HG03196 (cell line): ENCODE measurements around the gene DPP8.
"Not testable (repeated sequence)": the region's sequence is repeated elsewhere in the genome, so short reads cannot be mapped to it uniquely, and the experiment has no call there.

ENCODE experiments used
- ATAC-seq: cut with Tn5 transposase; IDR thresholded peaks from one replicate; pipeline ENCODE4 v1.9.1; 2021; ENCODE audit not compliant: unreplicated experiment

DPP8 gene

GRCh38 chr15:65406424-65407000 is 111.0 kb downstream of the DPP8 start:
- no peak for ATAC-seq

- no peak for ATAC-seq
Observed at GRCh38 chr15:65405791-65406423, 111.6 kb downstream of the DPP8 start.

GRCh38 chr15:65404186-65404872 is 113.2 kb downstream of the DPP8 start:
- ATAC-seq: no peak

GRCh38 chr15:65402961-65403360 is 114.5 kb downstream of the DPP8 start:
- ATAC-seq: no peak

GRCh38 chr15:65401611-65402240 is 115.8 kb downstream of the DPP8 start:
- ATAC-seq: no peak

GRCh38 chr15:65400760-65401610 is 116.5 kb downstream of the DPP8 start:
- ATAC-seq: no peak

- ATAC-seq: no peak
Observed at GRCh38 chr15:65399997-65400396, 117.5 kb downstream of the DPP8 start.

DNA sequence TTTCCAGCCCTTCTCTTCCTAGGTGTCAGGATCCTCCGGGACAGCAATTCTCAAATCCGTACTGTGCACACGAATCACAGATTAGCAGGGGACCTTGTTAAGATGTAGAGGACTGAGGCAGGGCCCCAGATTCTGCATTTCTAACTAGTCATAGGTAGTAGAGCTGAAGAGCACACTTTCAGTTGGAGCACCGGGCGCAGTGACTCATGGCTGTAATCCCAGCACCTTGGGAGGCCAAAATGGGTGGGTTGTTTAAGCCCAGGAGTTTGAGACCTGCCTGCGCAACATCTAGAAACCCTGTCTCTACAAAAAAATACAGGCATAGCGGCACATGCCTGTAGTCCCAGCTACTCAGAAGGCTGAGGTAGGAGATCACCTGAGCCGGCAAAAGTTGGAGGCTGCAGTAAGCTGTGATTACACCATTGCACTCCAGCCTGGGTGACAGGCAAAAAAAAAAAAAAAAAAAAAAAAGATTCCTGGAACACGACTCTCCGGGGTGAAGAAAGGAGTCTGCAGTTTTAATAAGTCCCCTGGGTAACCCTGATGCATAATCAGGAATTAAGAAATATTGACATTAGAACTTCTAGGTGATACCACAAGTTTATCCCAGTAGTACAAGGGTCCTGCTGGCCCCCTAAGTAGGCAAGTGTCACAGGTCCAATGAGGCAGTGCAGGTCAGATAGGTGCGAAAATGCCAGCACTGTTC is 118.3 kb downstream of the DPP8 start:
- ATAC-seq: no peak

GRCh38 chr15:65398486-65398885 is 119.0 kb downstream of the DPP8 start:
- ATAC-seq: not testable (repeated sequence)

GRCh38 chr15:65396965-65397317 is 120.5 kb downstream of the DPP8 start:
- ATAC-seq: no peak

GRCh38 chr15:65396283-65396964 is 121.1 kb downstream of the DPP8 start:
- no peak for ATAC-seq

DNA sequence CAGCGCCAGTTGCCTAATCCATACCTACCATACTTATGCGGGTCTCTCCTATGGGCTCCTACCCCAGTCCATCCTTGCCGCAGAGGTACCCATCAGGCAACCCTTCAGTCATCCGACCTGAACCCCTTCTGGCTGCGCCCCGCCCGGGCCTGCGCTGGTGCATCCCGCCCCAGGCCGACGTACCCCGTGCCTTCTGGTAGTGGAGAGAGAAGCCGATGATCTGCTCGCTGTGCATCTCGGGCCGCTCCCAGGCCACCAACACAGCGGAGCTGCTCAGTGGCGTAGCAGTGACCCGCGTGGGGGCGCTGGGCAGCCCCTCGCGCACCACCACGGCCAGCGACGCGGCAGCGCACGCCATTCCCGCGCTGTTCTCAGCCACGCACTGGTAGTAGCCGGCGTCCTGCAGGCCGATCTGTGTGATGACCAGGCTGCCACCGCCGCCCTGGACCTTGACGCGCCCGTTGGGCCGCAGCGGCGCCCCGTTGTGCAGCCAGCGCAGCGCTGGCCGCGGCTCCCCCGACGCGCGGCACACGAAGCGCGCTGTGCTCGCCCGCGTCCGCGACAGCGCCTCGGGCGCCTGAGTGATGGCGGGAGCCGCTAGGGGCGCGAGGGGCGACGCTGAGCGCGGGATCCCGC is 121.8 kb downstream of the DPP8 start:
- no peak for ATAC-seq

- no peak for ATAC-seq
Observed at GRCh38 chr15:65394936-65395335, 122.6 kb downstream of the DPP8 start.

DNA sequence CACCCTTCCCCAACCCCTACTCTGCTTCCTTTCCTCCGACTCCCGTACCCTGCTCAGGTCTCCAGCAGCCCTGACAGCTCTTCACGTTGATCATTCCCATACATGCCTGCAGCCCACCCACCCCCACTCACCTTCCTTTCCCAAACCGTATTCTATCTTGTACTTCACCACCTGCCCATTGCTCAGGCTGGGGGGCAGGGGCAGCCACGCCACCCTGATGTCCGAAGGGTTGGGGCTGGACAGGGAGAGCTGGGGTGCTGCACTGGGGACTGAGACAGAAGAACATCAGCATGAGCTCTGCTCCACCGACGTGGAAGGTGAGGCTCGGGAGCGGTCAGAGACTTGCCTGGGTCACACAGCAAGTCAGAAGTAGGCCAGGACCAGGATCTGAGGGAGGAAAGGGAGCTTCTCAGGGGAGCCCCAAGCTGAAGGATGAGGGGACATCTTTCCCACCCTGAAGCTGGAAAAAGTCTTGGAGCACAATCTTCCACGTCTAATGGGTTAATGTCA is 123.2 kb downstream of the DPP8 start:
- ATAC-seq: no peak

DNA sequence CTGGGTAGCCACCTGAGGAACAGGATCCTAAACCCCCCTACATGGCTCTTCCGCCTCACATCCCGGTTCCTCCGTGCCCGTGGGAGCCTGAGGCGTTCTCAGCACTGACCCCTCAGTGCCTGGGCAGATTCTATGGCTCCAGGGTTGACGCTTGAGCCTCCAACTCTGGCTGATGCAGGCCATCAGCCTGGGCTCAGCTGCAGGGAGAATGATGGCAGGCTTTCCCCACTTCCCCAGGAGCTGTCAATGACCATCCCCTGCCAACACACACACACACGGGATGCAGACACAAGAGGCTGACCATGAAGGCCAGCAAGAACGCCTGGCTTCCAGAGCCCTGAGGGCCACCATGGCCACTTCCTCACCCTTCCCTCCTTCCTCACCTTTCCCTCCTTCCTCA is 123.9 kb downstream of the DPP8 start:
- no peak for ATAC-seq

DNA sequence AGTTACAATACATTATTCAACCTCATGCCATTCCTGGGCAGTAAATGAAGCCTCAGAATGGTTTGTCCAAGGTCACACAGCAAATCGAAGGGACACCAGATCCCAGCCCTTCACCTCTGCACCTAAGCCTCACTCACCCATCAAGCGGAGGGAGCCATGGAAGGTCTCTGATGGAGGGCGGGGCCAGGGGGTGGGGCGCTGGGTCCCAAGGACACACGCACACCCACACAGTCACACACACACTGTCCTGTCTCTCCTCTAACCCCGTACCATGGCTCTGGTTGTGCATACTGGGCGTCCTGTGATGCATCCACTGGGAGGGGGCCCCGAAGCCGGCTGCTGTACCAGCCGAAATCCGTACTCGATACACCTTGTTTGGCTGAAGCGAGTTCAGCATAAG is 124.4 kb downstream of the DPP8 start:
- no peak for ATAC-seq
